Smooth muscle cell (in vitro differentiated cells): ENCODE data around the gene SRA1. TPM values are rescaled to one million over a fixed set of nuclear protein-coding genes. Genes with fewer than 3 reads are reported as not detected.

Experiments used
- DNase-seq: peaks from one replicate; lab custom pipeline; 2025; ENCODE audit not compliant: unreplicated experiment; lab: John Stamatoyannopoulos, UW
- H2AFZ ChIP-seq: fragments of 200-600 bp; sonication (generic); 2 replicates; pipeline ENCODE4 v1.6.0; 2016; ENCODE audit warnings: antibody characterized with exemption, low read depth, mild to moderate bottlenecking
- H3F3A ChIP-seq: fragments of 200-600 bp; sonication (generic); 2 replicates; pipeline ENCODE4 v1.6.0; 2017; ENCODE audit warnings: antibody characterized with exemption, low read depth
- H3K27ac ChIP-seq: fragments of 200-600 bp; sonication (generic); 2 replicates; pipeline ENCODE4 v1.5.1; 2016; ENCODE audit warnings: low read depth, mild to moderate bottlenecking
- H3K27me3 ChIP-seq: fragments of 200-600 bp; sonication (generic); 2 replicates; pipeline ENCODE4 v1.6.1; 2016; ENCODE audit warnings: low read depth, mild to moderate bottlenecking
- H3K36me3 ChIP-seq: fragments of 200-600 bp; sonication (generic); 2 replicates; pipeline ENCODE4 v1.5.1; 2016; ENCODE audit warnings: low read depth
- H3K4me1 ChIP-seq: fragments of 200-600 bp; sonication (generic); 2 replicates; pipeline ENCODE4 v1.5.1; 2016; ENCODE audit warnings: low read depth
- H3K4me2 ChIP-seq: fragments of 200-600 bp; sonication (generic); 2 replicates; pipeline ENCODE4 v1.6.0; 2016; ENCODE audit warnings: mild to moderate bottlenecking
- H3K4me3 ChIP-seq: fragments of 200-600 bp; sonication (generic); 2 replicates; pipeline ENCODE4 v1.5.1; 2016; ENCODE audit warnings: mild to moderate bottlenecking
- H3K79me2 ChIP-seq: fragments of 200-600 bp; sonication (generic); 2 replicates; pipeline ENCODE4 v1.6.0; 2016; ENCODE audit warnings: low read depth, mild to moderate bottlenecking
- H3K9ac ChIP-seq: fragments of 200-600 bp; sonication (generic); 2 replicates; pipeline ENCODE4 v1.6.0; 2016; ENCODE audit warnings: low read depth
- H3K9me3 ChIP-seq: fragments of 200-600 bp; sonication (generic); replicated peaks from 2 replicates; pipeline ENCODE4 v1.5.1; 2016; ENCODE audit warnings: low read depth
- H4K20me1 ChIP-seq: fragments of 200-600 bp; sonication (generic); 2 replicates; pipeline ENCODE4 v1.6.0; 2016; ENCODE audit warnings: low read depth
- CTCF ChIP-seq: fragments of 200-600 bp; sonication (generic); IDR thresholded peaks from 2 replicates; pipeline ENCODE4 v1.5.1; 2017; ENCODE audit warnings: borderline replicate concordance, mild to moderate bottlenecking, antibody characterized with exemption; ENCODE audit not compliant: insufficient read depth, poor library complexity, severe bottlenecking
- WGBS: methylation state at CpG from one replicate; pipeline ENCODE4 v1.1.7; 2016; ENCODE audit warnings: low lambda C conversion rate; 5-methylcytosine and 5-hydroxymethylcytosine counted together
- polyA plus RNA-seq: library from polyadenylated mRNA; unstranded; fragments of >200 nt; fragmentation: Nextera tagmentation; extraction: Ambion mirVana; gene quantifications from 2 replicates; pipeline ENCODE4 v1.2.1, GENCODE V29; 2016
- total RNA-seq: library from RNA; depleted of rRNA; stranded (reverse); fragments of >200 nt; gene quantifications from 2 replicates; pipeline ENCODE4 v1.2.3, GENCODE V29; 2014

Gene SRA1
- total and polyA plus RNA-seq, 2 experiments from 2014 or later = 61.4 to 146 TPM

DNA sequence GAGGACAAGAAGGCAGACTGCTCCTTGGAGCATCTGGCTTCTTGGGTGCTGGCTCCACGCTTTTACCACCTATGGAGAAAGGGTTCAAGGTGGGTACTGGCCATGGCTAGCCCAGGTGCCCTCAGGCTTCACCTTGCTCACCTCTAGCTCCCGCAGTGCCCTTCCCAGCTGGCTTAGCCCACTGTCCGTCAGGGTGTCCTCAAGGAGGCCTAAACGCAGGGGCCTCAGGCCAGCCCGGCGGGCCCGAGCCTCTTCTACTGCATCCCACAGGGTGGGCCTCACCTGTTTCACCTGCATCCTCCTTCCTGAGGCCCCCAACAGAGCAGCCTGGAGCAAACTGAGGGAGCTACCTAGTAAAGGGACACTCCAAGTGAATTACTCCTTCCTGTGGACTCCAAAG is 16.4 kb upstream of the SRA1 start:
- no peaks in the 10 kb centered on the region for H4K20me1 ChIP-seq
- no peaks in the 10 kb centered on the region for H3K4me1 ChIP-seq
- H3K79me2 ChIP-seq = no peaks in the 10 kb centered on the region
- TF ChIP-seq CTCF = no peak
- 94% methylated on average over 7 of the region's 7 CpGs for WGBS
- H3F3A ChIP-seq = no peaks in the 10 kb centered on the region
- H3K9ac ChIP-seq = no peak overlapping the region
- DNase-seq = no peak
- no peaks in the 10 kb centered on the region for H3K9me3 ChIP-seq
- no peak overlapping the region for H3K4me2 ChIP-seq
- no peak overlapping the region for H2AFZ ChIP-seq
- no peak overlapping the region for H3K4me3 ChIP-seq
- no peaks in the 10 kb centered on the region for H3K36me3 ChIP-seq
- no peak overlapping the region for H3K27ac ChIP-seq
- H3K27me3 ChIP-seq = no peaks in the 10 kb centered on the region

DNA sequence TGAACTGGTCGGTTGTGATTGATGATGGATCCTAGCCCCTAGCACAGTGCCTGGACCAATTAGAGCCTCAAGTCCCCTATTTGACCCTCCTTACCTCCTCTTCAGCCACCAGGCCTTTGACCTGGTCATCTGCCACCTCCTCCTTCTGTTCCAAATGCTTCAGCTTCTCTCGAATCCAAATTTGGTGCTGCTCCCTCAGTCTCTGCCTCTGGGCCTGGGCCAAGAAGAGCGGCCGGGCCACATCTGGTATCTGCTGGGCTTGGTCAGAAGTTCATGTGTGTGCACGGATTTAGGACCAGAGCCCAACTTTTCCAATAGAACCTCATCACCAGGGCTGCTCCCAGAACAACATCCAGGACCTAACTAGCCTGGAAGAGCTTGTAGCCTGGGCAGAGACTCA is 13.8 kb upstream of the SRA1 start:
- Histone ChIP-seq H3K79me2 (peaks cover 5% of the 10 kb centered on the region), H3K4me2 (no peak overlapping the region), H3K36me3 (no peaks in the 10 kb centered on the region), H3K27me3 (no peaks in the 10 kb centered on the region), H3K4me3 (no peak overlapping the region), H3K27ac (no peak overlapping the region), H3F3A (no peaks in the 10 kb centered on the region), H3K9me3 (no peaks in the 10 kb centered on the region), H2AFZ (no peak overlapping the region), H3K4me1 (no peaks in the 10 kb centered on the region), H4K20me1 (no peaks in the 10 kb centered on the region), H3K9ac (no peak overlapping the region)
- no peak for TF ChIP-seq CTCF
- 92% methylated on average over 5 of the region's 5 CpGs for WGBS
- DNase-seq = no peak

GRCh38 chr5:140570488-140570887 is 13.2 kb upstream of the SRA1 start:
- Histone ChIP-seq H3K36me3 (no peaks in the 10 kb centered on the region), H3K4me3 (no peak overlapping the region), H3K79me2 (peaks cover 11% of the 10 kb centered on the region), H4K20me1 (no peaks in the 10 kb centered on the region), H3K27me3 (no peaks in the 10 kb centered on the region), H2AFZ (no peak overlapping the region), H3K4me2 (no peak overlapping the region), H3K9ac (no peak overlapping the region), H3F3A (no peaks in the 10 kb centered on the region), H3K4me1 (peaks cover 5% of the 10 kb centered on the region), H3K9me3 (no peaks in the 10 kb centered on the region), H3K27ac (no peak overlapping the region)
- TF ChIP-seq CTCF = no peak
- WGBS = 94% methylated on average over 1 of the region's 1 CpG
- DNase-seq = no peak

GRCh38 chr5:140570058-140570457 is 12.8 kb upstream of the SRA1 start:
- no peak overlapping the region for H3K4me2 ChIP-seq
- no peaks in the 10 kb centered on the region for H3K36me3 ChIP-seq
- H3K27ac ChIP-seq = no peak overlapping the region
- no peak overlapping the region for H2AFZ ChIP-seq
- no peaks in the 10 kb centered on the region for H3K27me3 ChIP-seq
- 96% methylated on average over 4 of the region's 4 CpGs for WGBS
- no peak overlapping the region for H3K9ac ChIP-seq
- no peak overlapping the region for H3K4me3 ChIP-seq
- no peak for DNase-seq
- H4K20me1 ChIP-seq = no peaks in the 10 kb centered on the region
- H3K9me3 ChIP-seq = no peaks in the 10 kb centered on the region
- no peak for TF ChIP-seq CTCF
- peaks cover 9% of the 10 kb centered on the region for H3K4me1 ChIP-seq
- H3F3A ChIP-seq = no peaks in the 10 kb centered on the region
- H3K79me2 ChIP-seq = peaks cover 16% of the 10 kb centered on the region
